DND-41 (cell line): Measurements from ENCODE around the gene GRB7.

Experiments
- ATAC-seq: fragments of 200-7000 bp; cut with Tn5 transposase; 3 replicates; pipeline ENCODE4 v1.9.1; 2021; ENCODE audit warnings: low read depth; ENCODE audit not compliant: insufficient read depth
- DNase-seq: peaks from one replicate; pipeline ENCODE4 v3.0.0-alpha.2; 2020
- H2AFZ ChIP-seq: 2 replicates; pipeline ENCODE4 v1.6.0; 2012; ENCODE audit warnings: low read depth, low read length
- H3K27ac ChIP-seq: 2 replicates; pipeline ENCODE4 v1.5.1; 2012; ENCODE audit warnings: low read length, inconsistent platforms
- H3K27me3 ChIP-seq: fragments of 200-600 bp; sonication (generic); 2 replicates; pipeline ENCODE4 v1.6.0; 2012; ENCODE audit warnings: low read length, mild to moderate bottlenecking, inconsistent platforms; ENCODE audit not compliant: insufficient read depth, poor library complexity
- H3K36me3 ChIP-seq: 2 replicates; pipeline ENCODE4 v1.5.1; 2012; ENCODE audit warnings: low read length, inconsistent platforms; ENCODE audit not compliant: insufficient read depth
- H3K4me1 ChIP-seq: 2 replicates; pipeline ENCODE4 v1.5.1; 2012; ENCODE audit warnings: mild to moderate bottlenecking, low read length; ENCODE audit not compliant: insufficient read depth
- H3K4me2 ChIP-seq: 2 replicates; pipeline ENCODE4 v1.6.0; 2012; ENCODE audit warnings: mild to moderate bottlenecking, moderate library complexity, low read length, inconsistent platforms; ENCODE audit not compliant: insufficient read depth
- H3K4me3 ChIP-seq, 2 experiments: fragments of 200-600 bp in 1 of 2; shearing (Covaris generic) in 1 of 2; 2 replicates each; pipeline ENCODE4 v1.5.1; 2012 to 2016; ENCODE audit warnings: inconsistent platforms in 2 of 2, low read length in 2 of 2, mild to moderate bottlenecking in 2 of 2, low read depth in 1 of 2, moderate library complexity in 1 of 2
- H3K79me2 ChIP-seq: 2 replicates; pipeline ENCODE4 v1.6.0; 2012; ENCODE audit warnings: low read length, inconsistent platforms; ENCODE audit not compliant: insufficient read depth
- H3K9ac ChIP-seq: 2 replicates; pipeline ENCODE4 v1.6.0; 2012; ENCODE audit warnings: low read depth, mild to moderate bottlenecking, inconsistent platforms, low read length, moderate library complexity
- H3K9me3 ChIP-seq: 2 replicates; pipeline ENCODE4 v1.5.1; 2012; ENCODE audit warnings: low read length, moderate library complexity, mild to moderate bottlenecking, inconsistent platforms; ENCODE audit not compliant: insufficient read depth, severe bottlenecking
- H4K20me1 ChIP-seq: 2 replicates; pipeline ENCODE4 v1.6.0; 2012; ENCODE audit warnings: low read length; ENCODE audit not compliant: insufficient read depth
- EZH2 ChIP-seq: IDR thresholded peaks from 3 replicates; pipeline ENCODE4 v1.6.1; 2012; ENCODE audit warnings: borderline replicate concordance, low read depth, mild to moderate bottlenecking, moderate library complexity, low read length, inconsistent platforms; ENCODE audit not compliant: severe bottlenecking
- TF ChIP-seq, protein P1 (sequence below): IDR thresholded peaks from 2 replicates; pipeline ENCODE4 v1.5.1; 2012; ENCODE audit warnings: borderline replicate concordance, low read length, moderate library complexity, mild to moderate bottlenecking; ENCODE audit not compliant: poor library complexity, severe bottlenecking; ENCODE audit errors: extremely low read depth

The GRB7 gene

DNA sequence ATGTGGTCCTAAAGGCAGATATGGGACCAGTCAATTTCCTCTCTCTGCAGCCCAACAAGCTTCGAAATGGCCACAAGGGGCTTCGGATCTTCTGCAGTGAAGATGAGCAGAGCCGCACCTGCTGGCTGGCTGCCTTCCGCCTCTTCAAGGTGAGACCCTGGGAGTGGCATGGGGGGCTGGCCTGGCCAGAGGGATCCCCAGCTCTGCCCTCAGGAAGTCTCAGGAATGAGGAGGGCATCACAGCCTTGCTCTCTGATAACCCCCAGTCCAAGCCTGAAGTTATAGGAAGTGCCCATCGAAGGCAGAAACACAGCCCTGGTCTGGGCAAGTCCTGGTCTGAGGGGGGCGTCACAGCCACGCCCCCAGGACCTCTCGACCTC lies 7.1 kb downstream of the GRB7 start:
- H2AFZ ChIP-seq = no peak overlapping the region
- TF ChIP-seq EZH2 = no peak
- TF ChIP-seq, protein P1, sequence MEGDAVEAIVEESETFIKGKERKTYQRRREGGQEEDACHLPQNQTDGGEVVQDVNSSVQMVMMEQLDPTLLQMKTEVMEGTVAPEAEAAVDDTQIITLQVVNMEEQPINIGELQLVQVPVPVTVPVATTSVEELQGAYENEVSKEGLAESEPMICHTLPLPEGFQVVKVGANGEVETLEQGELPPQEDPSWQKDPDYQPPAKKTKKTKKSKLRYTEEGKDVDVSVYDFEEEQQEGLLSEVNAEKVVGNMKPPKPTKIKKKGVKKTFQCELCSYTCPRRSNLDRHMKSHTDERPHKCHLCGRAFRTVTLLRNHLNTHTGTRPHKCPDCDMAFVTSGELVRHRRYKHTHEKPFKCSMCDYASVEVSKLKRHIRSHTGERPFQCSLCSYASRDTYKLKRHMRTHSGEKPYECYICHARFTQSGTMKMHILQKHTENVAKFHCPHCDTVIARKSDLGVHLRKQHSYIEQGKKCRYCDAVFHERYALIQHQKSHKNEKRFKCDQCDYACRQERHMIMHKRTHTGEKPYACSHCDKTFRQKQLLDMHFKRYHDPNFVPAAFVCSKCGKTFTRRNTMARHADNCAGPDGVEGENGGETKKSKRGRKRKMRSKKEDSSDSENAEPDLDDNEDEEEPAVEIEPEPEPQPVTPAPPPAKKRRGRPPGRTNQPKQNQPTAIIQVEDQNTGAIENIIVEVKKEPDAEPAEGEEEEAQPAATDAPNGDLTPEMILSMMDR = no peak

DNA sequence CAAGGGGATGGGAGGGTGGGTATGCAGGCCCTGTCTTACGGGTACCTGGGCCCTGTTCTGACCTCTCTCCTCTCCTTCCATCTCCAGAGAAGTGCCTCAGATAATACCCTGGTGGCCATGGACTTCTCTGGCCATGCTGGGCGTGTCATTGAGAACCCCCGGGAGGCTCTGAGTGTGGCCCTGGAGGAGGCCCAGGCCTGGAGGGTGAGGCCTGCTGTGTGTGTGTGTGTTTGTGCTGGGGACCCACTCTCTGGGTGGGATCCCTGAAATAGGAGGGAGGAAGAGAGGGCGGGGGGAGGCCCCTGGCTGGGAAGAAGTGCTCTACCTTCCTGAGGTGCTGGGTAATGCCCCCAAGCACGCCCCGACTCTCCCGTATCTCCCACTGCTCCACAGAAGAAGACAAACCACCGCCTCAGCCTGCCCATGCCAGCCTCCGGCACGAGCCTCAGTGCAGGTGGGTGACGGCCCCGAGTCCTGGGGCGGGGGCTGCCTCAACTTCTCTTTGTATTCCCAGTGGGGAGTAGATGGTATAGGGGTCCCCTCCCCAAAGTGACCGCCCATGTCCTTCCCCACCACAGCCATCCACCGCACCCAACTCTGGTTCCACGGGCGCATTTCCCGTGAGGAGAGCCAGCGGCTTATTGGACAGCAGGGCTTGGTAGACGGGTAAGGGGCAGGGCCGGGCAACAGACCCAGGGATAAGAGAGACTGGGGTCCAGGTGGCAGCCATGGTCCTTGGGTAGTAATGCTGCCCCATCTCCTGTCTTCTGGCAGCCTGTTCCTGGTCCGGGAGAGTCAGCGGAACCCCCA lies 7.8 kb downstream of the GRB7 start:
- no peak overlapping the region for H3K4me3 ChIP-seq
- no peaks in the 10 kb centered on the region for H3K27me3 ChIP-seq
- H3K36me3 ChIP-seq = no peaks in the 10 kb centered on the region
- no peak for TF ChIP-seq EZH2
- TF ChIP-seq, protein P1 = no peak
- H3K9me3 ChIP-seq = no peaks in the 10 kb centered on the region
- H3K27ac ChIP-seq = no peak overlapping the region
- no peak overlapping the region for H2AFZ ChIP-seq
- H3K4me2 ChIP-seq = no peak overlapping the region
- DNase-seq (no peak), ATAC-seq (no peak)
- H3K9ac ChIP-seq = no peak overlapping the region
- H3K79me2 ChIP-seq = no peaks in the 10 kb centered on the region
- H4K20me1 ChIP-seq = no peaks in the 10 kb centered on the region
- no peaks in the 10 kb centered on the region for H3K4me1 ChIP-seq

More for the DNA sequence above, 7.1 kb downstream of the GRB7 start:
- H3K4me2 ChIP-seq = no peak overlapping the region
- H3K79me2 ChIP-seq = no peaks in the 10 kb centered on the region
- H3K36me3 ChIP-seq = no peaks in the 10 kb centered on the region
- H4K20me1 ChIP-seq = no peaks in the 10 kb centered on the region
- no peak overlapping the region for H3K27ac ChIP-seq
- H3K9me3 ChIP-seq = no peaks in the 10 kb centered on the region
- no peak overlapping the region for H3K4me3 ChIP-seq
- no peaks in the 10 kb centered on the region for H3K27me3 ChIP-seq
- no peaks in the 10 kb centered on the region for H3K4me1 ChIP-seq
- DNase-seq (no peak), ATAC-seq (no peak)
- H3K9ac ChIP-seq = no peak overlapping the region

DNA sequence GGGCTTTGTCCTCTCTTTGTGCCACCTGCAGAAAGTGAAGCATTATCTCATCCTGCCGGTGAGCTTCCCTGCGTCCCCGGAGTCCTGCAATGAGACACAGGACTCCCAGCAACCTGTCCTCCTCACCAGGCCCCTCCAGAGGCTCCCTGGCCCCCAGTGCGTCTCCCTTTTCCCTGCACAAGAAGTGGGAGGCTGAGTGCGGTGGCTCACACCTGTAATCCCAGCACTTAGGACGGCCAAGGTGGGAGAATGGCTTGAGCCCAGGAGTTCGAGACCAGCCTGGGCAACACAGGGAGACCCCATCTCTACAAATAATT lies 8.4 kb downstream of the GRB7 start:
- no peak for TF ChIP-seq EZH2
- TF ChIP-seq, protein P1 = no peak
- Histone ChIP-seq H3K9me3 (no peaks in the 10 kb centered on the region), H3K4me3 (no peak overlapping the region), H3K27me3 (no peaks in the 10 kb centered on the region), H3K79me2 (no peaks in the 10 kb centered on the region), H3K4me1 (no peaks in the 10 kb centered on the region), H2AFZ (no peak overlapping the region), H3K9ac (no peak overlapping the region), H3K36me3 (no peaks in the 10 kb centered on the region), H3K4me2 (no peak overlapping the region), H3K27ac (no peak overlapping the region), H4K20me1 (no peaks in the 10 kb centered on the region)
- no peak for DNase-seq
- ATAC-seq = no peak
